ENCODE data around the gene ATAD5. TPM values are rescaled to one million over a fixed set of nuclear protein-coding genes. Genes with fewer than 3 reads are reported as not detected.

The ATAD5 gene
- total RNA-seq, 4 donors from 2014 or later, result 1.1 to 1.6 (median 1.3) TPM

GRCh38 chr17:30824356-30825145, 7.2 kb upstream of the ATAD5 start, which contains the start of gene CRLF3:
CRLF3 (minus strand) TSS chr17:30824692; CDS start chr17:30824651, 41 bp downstream.
- Histone ChIP-seq H3K4me3 (replicated peaks in 1 of 3) (peak within 1 kb of the TSS; percentile 42 to 92 (median 63)), H3K36me3 (no peaks in the 10 kb centered on the region), H3K4me1 (peaks cover 4 to 13% of the 10 kb centered on the region in 2 donors), H3K27ac (peak within 1 kb of the TSS in 2 of 3 donors; percentile 62 to 75), H3K27me3 (no peaks in the 10 kb centered on the region), H3K9me3 (no peaks in the 10 kb centered on the region)
- DNase-seq, result peak; percentile 88 to 90
- WGBS, 2 donors, result 19 to 21% methylated on average over 19 to 27 of the region's 75 CpGs
- intact Hi-C loops (cut with DNase I), result no loop called here
- peak in 4 of 6 experiments; percentile 30 to 75 (median 50) for TF ChIP-seq CTCF (IDR thresholded peaks at IDR 0.05)
- peak in 1 of 2 donors; percentile 81 for TF ChIP-seq POLR2A (IDR thresholded peaks at IDR 0.05)

- Histone ChIP-seq H3K4me1 (peaks cover 11 to 20% of the 10 kb centered on the region in 2 donors), H3K27ac (no peak overlapping the region), H3K4me3 (replicated peaks in 1 of 3) (no peak overlapping the region), H3K36me3 (no peaks in the 10 kb centered on the region), H3K27me3 (no peaks in the 10 kb centered on the region), H3K9me3 (no peaks in the 10 kb centered on the region)
- DNase-seq, result no peak
- intact Hi-C loops (cut with DNase I), result no loop called here
- WGBS, 2 donors, result 86 to 87% methylated on average over 6 of the region's 6 CpGs
- TF ChIP-seq POLR2A (IDR thresholded peaks at IDR 0.05), result no peak
- no peak for TF ChIP-seq CTCF (IDR thresholded peaks at IDR 0.05)
Observed at GRCh38 chr17:30827082-30827481, 4.7 kb upstream of the ATAD5 start.

- WGBS, 2 donors, result 80 to 85% methylated on average over 5 of the region's 5 CpGs
- TF ChIP-seq POLR2A (IDR thresholded peaks at IDR 0.05) (no peak), CTCF (IDR thresholded peaks at IDR 0.05) (no peak)
- intact Hi-C loops (cut with DNase I), result no loop called here
Observed at GRCh38 chr17:30829022-30829421, 2.7 kb upstream of the ATAD5 start.

GRCh38 chr17:30831257-30831656, 509 bp upstream of the ATAD5 start:
- no peaks in the 10 kb centered on the region for H3K9me3 ChIP-seq
- 27 to 29% methylated on average over 13 of the region's 13 CpGs for WGBS, 2 donors
- no peaks in the 10 kb centered on the region for H3K27me3 ChIP-seq
- H3K27ac ChIP-seq, result peak overlapping the region in 1 of 3 donors; percentile 21
- intact Hi-C loops (cut with DNase I), result no loop called here
- no peak for TF ChIP-seq CTCF (IDR thresholded peaks at IDR 0.05)
- H3K4me3 ChIP-seq (replicated peaks in 1 of 3), result peak overlapping the region in 2 of 3 donors; percentile 60 to 72
- H3K4me1 ChIP-seq, result peaks cover 9 to 13% of the 10 kb centered on the region in 2 donors
- DNase-seq, result peak in 1 of 2 donors; percentile 18
- H3K36me3 ChIP-seq, result no peaks in the 10 kb centered on the region

More at GRCh38 chr17:30829022-30829421, 2.7 kb upstream of the ATAD5 start:
- no peaks in the 10 kb centered on the region for H3K27me3 ChIP-seq
- H3K4me1 ChIP-seq, result peaks cover 13 to 23% of the 10 kb centered on the region in 2 donors
- H3K36me3 ChIP-seq, result no peaks in the 10 kb centered on the region
- H3K4me3 ChIP-seq (replicated peaks in 1 of 3), result no peak overlapping the region
- no peak overlapping the region for H3K27ac ChIP-seq
- no peaks in the 10 kb centered on the region for H3K9me3 ChIP-seq
- no peak for DNase-seq
